Kidney glomerular epithelial cell (primary cell): Measurements from ENCODE around the gene RIC3.

Source experiments
- DNase-seq: peaks from one replicate; lab custom pipeline; 2025; lab: John Stamatoyannopoulos, UW

RIC3 gene

DNA sequence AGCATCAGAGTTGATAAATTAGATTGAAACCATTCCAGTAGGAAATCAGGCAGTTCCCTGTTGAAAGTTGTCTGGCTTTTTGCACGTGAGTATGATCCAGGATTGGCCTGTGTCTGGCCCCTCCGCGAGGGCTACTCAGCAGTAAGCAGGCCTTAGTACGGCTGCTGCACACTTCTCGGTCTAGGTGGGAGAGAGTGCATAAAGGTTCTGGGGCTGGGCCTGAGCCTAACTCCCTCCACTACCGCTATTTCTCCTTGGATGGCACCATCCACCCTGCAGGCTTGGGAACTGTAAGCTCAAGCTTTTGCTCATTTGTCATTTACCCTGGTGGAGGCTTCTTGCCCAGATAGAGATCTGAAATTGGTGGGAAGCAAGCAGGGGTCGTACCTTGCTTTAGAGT lies 65.9 kb downstream of the RIC3 start:
- no peak for DNase-seq

DNA sequence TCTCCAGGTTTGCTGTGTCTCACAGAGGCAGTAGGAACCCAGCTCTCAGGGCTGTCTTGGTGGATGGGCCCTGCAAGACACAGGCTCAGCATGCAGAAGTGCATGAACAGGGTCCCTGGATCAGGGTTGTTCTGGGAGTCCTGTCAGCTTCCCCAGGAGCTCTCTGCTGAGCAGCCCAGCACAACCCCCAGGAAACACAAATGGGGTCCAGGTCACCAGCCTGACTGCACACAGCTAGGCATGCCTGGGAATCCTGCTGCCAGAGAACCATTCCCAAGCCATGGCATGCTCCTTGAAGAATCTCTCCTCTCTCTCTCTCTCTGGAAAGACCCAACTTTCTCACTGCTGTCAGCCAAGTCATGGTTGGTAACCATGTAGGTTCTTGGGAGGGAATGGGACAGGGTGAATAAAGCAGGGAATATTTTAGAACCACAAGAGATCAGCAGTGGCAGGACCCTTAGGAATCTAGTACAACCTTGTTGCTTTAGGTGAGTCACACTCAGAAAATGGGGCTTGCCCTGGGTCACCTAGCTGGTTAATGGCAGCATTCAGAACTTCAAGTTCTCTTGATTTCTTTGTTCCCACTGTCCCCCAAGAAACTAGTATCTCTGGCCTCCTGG lies 66.4 kb downstream of the RIC3 start:
- DNase-seq = no peak

DNA sequence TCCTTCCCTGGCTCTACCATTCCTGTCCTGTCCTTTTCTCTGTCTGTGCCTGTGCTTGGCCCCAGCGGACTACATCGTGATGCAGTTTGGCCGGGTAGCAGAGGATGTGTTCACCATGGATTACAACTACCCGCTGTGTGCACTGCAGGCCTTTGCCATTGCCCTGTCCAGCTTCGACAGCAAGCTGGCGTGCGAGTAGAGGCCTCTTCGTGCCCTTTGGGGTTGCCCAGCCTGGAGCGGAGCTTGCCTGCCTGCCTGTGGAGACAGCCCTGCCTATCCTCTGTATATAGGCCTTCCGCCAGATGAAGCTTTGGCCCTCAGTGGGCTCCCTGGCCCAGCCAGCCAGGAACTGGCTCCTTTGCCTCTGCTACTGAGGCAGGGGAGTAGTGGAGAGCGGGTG lies 67.4 kb downstream of the RIC3 start:
- no peak for DNase-seq

DNA sequence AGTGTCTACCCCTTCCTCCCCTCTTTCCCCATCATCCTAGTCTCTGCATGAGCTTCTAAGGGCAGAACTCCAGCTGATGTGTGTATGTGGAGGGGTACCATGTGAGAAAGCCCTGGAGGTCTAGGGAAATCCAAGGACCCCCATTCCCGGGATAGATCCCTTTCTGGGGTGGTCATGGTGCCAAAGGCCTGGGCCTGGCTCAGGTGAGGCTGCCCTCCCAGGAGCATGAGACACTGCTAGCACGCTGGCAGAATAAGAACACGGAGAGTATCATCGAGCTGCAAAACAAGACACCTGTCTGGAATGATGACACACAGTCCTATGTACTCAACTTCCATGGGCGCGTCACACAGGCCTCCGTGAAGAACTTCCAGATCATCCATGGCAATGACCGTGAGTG lies 68.2 kb downstream of the RIC3 start:
- no peak for DNase-seq

DNA sequence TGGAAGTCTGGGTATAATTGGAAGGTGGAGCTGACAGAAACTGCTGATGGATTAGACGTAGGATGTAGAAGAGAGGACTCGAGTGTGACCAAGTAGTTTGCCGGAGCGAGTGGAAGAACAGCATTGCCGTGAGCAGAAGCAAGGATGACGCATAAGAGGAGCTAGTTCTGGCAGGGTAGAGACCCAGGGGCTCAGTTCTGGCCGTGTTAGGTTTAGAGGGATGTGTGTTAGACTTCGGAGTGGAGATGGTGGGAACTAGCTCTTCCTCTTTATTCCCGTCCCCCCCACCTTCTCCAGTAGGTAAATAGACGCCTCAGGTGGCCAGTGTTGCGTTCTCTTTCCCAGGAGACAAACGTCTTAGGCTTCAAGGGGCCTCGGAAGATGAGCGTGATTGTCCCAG lies 68.7 kb downstream of the RIC3 start:
- DNase-seq = no peak

DNA sequence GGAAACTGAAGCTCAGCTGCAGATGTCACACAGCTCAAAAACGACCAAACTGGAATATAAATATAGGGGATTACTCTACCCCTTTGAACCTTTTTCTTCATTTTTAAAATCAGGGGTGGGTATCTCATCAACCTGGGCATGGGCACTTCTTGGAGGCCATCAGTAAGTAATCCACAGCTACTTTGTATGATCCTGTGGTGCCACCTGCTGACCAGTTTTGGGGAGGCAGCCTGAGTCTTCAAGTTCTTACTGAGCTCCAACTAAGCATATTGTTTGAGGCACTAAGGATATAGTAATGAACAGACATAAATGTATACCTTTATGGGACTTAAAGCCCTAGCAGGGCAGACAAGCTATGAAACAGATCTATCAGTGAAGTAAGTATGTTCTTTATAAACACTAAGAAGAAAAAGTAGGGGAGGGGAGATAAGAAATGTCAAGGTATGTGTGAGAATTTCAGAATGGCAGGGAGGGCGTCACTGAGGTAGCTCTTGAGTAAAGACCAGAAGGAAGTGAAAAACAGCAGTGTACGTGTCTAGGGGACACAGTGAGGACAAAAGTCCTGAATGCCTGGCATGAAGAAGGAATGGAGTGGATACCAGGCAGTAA lies 69.4 kb downstream of the RIC3 start:
- DNase-seq = peak; percentile 66

DNA sequence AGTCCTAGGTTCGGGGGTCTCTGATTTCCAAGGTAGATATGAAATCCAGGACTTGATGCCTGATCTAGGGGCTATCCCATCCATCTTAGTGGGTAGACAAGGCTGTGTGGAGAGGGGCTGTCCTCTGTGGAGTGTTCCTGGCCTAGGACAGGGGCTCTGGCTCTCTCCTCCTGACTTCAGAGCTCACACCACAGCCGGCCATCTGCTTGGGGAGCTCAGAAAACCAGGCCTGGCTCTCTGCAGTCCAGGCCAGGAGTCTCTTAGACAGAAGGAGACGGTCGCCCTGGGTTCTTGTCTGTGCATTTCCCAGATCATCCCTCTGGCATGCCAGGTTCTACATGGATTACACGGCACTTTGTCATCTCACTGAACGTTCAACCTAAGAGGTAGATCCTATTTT lies 69.9 kb downstream of the RIC3 start:
- no peak for DNase-seq

DNA sequence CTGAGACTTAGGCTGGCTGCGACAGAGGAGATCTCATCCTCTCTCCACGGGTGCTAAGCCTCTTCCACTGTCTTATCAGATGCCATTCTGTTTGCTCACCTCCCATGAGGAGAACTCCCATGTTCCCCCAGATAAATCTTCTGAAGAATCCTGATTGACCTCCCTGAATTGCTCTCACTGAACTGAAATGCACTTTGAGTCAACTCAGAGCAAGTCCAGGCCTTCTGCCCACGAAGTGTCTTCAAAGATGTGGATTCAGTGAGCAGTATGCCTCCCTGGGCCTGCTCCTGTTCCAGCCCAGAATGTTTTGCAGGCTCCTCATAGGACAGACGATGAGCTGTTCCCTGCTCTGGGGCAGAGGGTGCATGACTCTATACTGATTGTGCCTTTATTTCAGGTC lies 70.5 kb downstream of the RIC3 start:
- DNase-seq = no peak

DNA sequence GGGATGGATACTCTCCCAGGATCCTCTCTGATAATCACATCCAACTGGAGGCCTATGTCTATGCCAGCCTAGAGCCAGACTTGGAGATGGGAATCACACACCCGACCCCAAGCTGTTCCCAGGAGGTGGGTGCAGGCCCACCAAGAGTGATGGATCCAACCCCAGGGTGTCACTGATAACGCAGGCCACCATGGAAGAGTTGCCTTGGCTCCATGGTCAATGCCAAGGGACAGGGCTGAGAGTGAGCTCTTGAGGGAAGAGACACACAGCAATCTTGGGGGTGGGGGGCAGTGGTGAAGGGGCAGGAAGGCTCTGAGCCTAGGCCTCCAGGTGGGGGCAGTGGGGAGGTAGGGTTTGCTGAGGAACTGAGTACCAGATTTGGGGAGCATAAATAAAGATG lies 70.9 kb downstream of the RIC3 start:
- no peak for DNase-seq

DNA sequence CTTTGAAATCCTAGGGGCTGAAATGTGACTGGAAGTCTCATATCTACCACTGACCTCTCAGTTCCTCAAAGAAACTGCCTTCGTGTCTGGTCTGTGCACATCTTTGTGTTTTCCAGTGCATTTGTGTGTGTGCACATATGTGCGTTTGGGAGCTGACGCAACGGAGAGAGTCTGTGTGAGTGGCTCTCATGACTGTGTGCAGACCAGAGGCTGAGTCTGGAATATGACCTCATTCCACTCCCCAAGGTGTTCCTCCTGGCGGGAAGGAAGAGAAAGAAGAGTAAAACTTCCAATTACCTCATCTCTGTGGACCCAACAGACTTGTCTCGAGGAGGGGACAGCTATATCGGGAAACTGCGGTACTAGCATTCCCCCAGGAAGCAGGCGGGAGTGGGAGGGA lies 71.4 kb downstream of the RIC3 start:
- DNase-seq = no peak

DNA sequence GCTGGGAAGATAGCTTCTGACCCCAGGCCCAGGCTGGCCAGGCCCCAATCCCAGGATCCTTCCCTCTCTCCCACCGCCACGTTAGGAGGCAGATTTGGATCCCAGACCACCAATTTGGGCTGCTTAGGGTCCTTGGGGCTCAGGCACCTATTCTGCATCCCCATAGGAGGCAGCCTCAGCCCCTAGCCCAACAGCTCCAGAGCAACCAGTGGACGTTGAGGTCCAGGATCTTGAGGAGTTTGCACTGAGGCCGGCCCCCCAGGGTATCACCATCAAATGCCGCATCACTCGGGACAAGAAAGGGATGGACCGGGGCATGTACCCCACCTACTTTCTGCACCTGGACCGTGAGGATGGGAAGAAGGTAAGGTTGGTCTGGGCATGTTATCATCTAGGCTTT lies 71.8 kb downstream of the RIC3 start:
- no peak for DNase-seq

DNA sequence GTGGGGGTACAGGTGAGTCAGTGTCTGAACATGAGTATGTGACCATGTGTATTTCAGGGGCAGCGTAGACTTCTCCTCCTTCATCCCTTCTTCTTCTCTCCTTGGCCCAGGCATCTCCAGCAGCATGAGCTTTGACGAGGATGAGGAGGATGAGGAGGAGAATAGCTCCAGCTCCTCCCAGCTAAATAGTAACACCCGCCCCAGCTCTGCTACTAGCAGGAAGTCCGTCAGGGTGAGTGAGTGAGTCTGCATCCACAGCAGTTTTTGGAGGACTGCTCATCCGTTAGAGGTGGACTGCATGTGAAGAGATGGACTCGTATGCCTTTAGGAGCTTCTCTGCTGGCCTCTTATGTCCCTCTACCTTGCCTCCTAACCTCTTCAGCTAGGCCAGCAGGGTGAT lies 72.2 kb downstream of the RIC3 start:
- no peak for DNase-seq

DNA sequence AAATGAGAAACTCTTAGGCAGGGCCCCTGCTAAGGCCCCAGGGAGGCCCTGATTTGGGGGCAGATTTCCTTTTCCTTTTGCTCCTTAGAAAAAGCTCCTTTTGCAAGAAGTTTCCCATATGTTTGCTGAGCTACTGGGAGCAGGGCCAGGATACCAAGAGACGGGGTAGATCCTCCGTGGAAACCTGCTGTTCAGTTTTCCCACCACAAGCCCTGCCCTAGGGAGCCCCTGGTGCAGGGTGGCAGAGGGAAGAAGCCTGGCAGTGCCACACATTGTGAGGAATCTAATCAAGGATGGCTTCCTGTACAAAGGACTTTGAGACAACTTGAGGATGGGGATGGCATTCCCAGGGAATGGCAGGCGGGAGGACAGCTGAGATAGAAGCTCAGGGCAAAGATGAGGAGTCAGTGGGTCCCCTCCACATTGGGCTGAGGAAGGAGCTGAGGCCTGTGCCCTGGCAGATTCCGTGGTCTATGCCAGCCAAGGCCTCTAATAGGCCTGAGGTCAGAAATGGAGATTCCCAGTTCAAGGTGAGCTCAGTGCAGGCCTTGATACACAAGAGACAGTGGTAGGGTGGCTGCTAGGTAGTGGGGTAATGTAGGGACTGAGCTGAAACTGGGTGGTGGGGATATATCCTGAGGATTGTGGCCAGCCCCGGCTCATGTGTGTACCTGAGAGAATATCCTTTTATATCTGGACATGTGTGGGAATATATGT lies 72.9 kb downstream of the RIC3 start:
- DNase-seq = no peak

DNA sequence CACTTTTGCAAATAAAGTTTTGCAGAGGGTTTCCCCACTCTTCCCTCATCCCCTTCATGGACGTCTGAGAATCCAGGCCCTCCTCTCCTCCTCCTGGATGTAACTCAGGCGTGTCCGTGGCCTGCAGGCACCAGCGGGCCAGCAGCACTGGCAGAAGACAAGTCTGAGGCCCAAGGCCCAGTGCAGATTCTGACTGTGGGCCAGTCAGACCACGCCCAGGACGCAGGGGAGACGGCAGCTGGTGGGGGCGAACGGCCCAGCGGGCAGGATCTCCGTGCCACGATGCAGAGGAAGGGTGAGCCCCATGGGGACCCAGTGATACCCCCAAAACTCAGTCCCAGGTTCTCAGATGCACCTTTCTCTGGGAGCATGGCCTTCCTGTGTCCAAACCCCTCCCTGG lies 73.5 kb downstream of the RIC3 start:
- DNase-seq = no peak

DNA sequence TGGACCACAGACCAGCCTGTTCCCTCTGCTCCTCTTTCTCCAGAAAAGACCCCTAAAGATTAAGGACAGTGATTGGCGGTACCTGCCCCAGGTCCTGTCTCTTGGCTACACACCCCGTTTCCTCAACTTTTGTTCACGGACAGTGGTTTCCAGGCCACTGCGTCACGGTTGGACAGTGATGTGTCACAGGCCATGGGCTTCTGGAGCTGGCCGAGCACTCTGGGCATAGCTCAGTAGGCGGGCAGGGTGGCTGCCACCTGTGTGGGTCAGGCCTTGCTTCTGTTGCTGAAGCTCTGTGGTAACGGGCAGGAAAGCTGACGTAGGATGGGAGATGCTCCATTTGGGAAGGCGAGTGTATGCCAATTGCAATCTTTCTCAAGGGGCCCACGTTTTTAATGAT lies 74.2 kb downstream of the RIC3 start:
- DNase-seq = no peak

DNA sequence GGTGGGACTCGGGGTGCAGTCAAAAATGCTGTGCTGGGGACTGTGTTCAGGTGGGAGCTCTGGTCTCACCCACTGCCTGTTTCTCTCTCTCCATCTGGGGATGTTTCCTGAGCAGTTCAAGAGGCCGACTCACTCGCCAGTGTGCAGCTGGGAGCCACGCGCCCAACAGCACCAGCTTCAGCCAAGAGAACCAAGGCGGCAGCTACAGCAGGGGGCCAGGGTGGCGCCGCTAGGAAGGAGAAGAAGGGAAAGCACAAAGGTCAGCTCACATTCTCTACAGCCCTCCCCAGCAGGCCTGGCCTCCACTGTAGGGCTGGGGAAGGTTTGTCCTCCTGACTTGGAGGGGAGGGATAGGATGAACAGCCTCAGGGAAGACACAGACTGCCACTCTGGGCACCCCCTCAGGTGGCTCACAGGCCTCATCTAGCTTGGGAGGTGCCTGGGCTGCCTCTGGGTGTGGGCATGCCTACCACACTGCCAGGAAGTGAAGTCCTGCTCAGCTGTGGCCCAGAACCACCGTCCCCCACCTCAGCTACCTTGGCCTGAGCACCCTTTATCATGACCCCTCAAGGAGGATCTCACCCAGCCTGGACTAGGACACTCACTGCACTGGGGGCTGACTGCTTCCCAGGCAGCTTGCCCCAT lies 74.8 kb downstream of the RIC3 start:
- no peak for DNase-seq

DNA sequence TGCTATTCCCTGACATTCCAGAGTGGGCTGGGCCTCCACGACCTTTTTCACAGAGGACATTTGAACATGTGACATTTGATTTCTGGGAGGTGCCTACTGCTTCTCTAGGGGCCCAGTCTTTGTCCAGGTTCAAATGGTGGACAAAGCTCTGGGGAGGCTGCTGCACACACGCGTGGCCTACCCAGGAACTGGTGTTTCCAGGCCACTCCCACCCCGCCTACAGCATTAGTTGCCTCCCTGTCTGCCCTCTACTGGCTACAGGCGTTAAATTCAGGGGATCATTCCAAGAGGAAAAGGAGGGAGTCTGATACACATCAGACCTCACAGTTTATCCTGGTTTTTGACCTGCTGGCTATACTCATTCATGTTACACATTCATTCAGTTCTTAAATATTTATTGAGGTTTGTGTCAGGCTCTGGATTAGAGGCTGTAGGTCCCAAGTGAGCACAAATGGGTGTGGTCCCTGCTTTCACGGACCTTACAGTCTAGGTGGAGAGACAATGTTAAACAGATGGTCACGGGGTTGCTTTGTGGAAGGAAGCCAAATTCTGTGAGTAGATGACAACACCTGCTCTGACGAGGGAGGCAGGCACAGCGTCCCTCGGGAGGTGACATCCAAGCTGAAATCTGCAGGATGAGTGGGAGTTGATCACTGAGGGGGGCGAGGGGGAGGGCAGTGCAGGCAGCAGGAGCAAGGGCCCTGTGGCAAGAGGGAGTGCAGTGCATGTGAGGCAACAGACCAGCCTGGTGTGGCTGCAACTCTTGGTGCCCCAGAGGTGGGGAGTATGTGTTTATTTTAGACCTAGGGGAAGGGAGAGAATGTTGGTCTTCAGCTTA lies 76.0 kb downstream of the RIC3 start:
- peak; percentile 62 for DNase-seq

DNA sequence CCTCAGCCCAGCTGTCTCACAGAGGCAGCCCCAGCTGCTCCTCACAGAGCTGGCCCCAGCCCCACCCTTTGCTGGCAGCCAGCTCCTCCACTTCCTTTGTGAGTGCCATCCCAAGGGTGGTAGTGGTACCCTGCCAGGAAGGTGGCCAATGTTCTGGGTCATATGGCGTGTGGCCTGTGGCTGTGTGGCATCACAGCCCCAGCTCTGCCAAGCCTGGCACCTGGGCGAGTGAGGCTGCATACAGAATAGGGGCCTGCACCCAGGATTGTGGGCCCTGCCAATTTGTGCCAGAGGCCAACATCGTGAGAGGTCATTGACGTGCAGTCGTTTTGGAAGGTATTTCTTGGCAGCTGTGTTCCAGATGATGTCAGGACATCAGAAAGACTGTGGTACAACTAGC lies 77.1 kb downstream of the RIC3 start:
- no peak for DNase-seq

DNA sequence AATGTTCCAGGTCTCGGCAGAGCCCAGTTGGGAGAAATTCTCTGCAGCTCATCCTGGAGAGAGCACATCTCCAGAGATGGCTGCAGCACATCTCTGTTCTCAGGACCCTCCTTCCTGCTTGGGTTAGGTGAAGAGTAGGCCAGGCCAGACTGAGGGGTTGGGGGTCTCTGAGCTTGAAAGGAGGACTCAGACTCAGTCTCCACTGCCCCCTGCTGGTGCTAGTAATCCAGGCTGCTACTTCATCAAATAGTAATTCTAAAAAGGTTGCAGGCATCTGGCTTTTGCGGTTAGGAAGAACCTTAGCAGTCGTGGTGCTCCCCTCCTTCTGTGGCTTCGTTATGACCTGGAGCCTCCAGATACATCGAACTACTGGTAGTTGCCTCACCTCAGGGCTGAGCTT lies 78.1 kb downstream of the RIC3 start:
- DNase-seq = no peak

DNA sequence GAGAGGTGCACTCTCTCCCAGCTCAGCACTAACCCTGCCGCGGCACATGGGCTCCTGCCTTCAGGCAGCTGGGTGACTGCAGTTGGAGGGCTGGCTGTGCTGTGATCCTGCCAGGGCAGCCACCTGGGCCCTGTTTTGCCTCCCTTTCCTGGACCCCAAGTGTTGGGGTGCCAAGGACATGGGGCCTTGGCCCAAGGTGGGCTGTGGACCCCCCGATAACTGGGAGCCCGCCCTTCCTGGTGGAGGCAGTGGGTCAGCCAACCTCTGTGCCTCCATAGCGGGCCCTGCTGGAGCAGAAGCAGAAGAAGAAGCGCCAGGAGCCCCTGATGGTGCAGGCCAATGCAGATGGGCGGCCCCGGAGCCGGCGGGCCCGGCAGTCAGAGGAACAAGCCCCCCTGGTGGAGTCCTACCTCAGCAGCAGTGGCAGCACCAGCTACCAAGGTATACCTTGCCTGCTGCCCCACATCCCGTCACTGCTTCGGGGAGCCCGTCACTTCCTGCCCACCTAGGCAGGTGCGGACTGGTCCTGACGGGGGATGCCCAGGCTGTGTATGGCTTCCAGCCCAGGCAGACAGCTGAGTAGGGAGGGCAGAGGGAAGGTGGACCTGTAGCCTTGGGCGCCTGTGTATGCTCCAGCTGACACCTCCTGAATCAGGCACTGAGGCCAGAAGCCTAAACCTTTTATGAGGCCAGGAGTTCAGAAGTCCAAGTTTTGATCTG lies 78.9 kb downstream of the RIC3 start:
- DNase-seq = no peak

DNA sequence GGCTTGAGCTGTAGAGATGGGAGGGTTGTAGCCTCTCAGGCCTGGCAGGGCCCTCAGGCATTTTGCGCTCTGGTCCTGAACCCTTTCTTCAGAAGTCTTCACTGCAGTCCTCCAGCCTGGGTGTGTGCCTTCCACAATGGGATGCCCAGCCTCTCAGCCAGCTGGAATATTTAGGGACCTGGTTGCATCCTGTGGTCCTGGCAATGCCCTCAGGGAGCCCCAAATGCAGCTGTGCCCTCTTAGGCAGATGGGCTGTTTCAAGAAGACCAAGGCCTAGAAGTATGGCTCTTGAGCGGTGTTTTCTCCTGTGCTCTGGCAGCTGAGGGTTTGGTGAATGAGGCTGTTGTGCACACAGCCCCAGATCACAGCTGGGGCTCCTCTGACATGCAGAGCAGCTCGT lies 81.1 kb downstream of the RIC3 start:
- no peak for DNase-seq

DNA sequence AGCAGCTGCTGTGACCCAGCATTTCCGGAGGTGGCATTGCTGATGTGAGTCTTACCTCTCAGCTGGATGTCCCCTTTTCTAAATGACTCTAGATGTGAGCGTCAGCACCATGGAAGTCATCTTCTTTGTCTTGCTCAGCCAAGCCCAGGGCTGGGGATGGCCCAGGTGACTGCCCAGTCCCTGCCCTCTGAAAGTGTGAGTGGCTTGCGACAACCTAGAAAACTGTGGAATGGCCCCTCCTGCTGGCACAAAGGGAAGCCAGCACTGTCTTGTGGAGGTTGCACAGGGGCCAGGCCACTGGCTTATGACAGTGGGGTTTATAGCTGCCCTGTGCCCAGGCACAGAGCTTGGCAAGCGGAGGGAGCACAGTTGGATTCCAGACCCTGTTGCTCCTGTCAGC lies 81.6 kb downstream of the RIC3 start:
- no peak for DNase-seq
